Measurements from ENCODE around the gene BRAT1.

The BRAT1 gene

GRCh38 chr7:2517678-2518507 is 37.4 kb downstream of the BRAT1 start:
- H3K79me2 ChIP-seq (ENCODE audit: insufficient read depth, low read length), result no peaks in the 10 kb centered on the region
- H3F3A ChIP-seq (ENCODE audit: insufficient read depth, low read length), result no peaks in the 10 kb centered on the region
- H3K27me3 ChIP-seq (ENCODE audit: insufficient read depth, low read length), result peaks cover 16% of the 10 kb centered on the region
- H3K4me2 ChIP-seq (ENCODE audit: low read length), result no peak overlapping the region
- no peak overlapping the region for H3K9ac ChIP-seq (ENCODE audit: low read length)
- no peaks in the 10 kb centered on the region for H3K36me3 ChIP-seq (ENCODE audit: insufficient read depth, low read length)
- no peaks in the 10 kb centered on the region for H3K9me2 ChIP-seq (ENCODE audit: low read depth, low read length)
- no peak overlapping the region for H2AFZ ChIP-seq (ENCODE audit: low read length)
- TF ChIP-seq EZH2 (IDR thresholded peaks at IDR 0.05; ENCODE audit: borderline replicate concordance, low read length), result no peak
- no peak for TF ChIP-seq CTCF (IDR thresholded peaks at IDR 0.05; ENCODE audit: low read length)
- no peak overlapping the region for H3K27ac ChIP-seq (ENCODE audit: low read depth, low read length, poor library complexity, severe bottlenecking)
- peaks cover 11% of the 10 kb centered on the region for H3K4me1 ChIP-seq (ENCODE audit: insufficient read depth, low read length, severe bottlenecking)
- no peaks in the 10 kb centered on the region for H4K20me1 ChIP-seq (ENCODE audit: insufficient read depth, low read length)
- no peaks in the 10 kb centered on the region for H3K9me3 ChIP-seq (ENCODE audit: low read length)
- H3K4me3 ChIP-seq (ENCODE audit: low read depth, low read length, poor library complexity, severe bottlenecking), result no peak overlapping the region

- Histone ChIP-seq H2AFZ (ENCODE audit: low read length) (no peak overlapping the region), H3K4me1 (ENCODE audit: insufficient read depth, low read length, severe bottlenecking) (peaks cover 20% of the 10 kb centered on the region), H3K9ac (ENCODE audit: low read length) (no peak overlapping the region), H3K36me3 (ENCODE audit: insufficient read depth, low read length) (no peaks in the 10 kb centered on the region), H3K79me2 (ENCODE audit: insufficient read depth, low read length) (no peaks in the 10 kb centered on the region), H4K20me1 (ENCODE audit: insufficient read depth, low read length) (no peaks in the 10 kb centered on the region), H3K4me2 (ENCODE audit: low read length) (no peak overlapping the region), H3K27ac (ENCODE audit: low read depth, low read length, poor library complexity, severe bottlenecking) (no peak overlapping the region), H3K4me3 (ENCODE audit: low read depth, low read length, poor library complexity, severe bottlenecking) (no peak overlapping the region), H3F3A (ENCODE audit: insufficient read depth, low read length) (no peaks in the 10 kb centered on the region), H3K27me3 (ENCODE audit: insufficient read depth, low read length) (peaks cover 13% of the 10 kb centered on the region), H3K9me2 (ENCODE audit: low read depth, low read length) (no peaks in the 10 kb centered on the region), H3K9me3 (ENCODE audit: low read length) (no peaks in the 10 kb centered on the region)
- TF ChIP-seq EZH2 (IDR thresholded peaks at IDR 0.05; ENCODE audit: borderline replicate concordance, low read length) (no peak), CTCF (IDR thresholded peaks at IDR 0.05; ENCODE audit: low read length) (no peak)
Observed at GRCh38 chr7:2517026-2517425, 38.3 kb downstream of the BRAT1 start.

GRCh38 chr7:2516194-2516555 is 39.1 kb downstream of the BRAT1 start:
- Histone ChIP-seq H3K36me3 (ENCODE audit: insufficient read depth, low read length) (no peaks in the 10 kb centered on the region), H4K20me1 (ENCODE audit: insufficient read depth, low read length) (no peaks in the 10 kb centered on the region), H3K4me3 (ENCODE audit: low read depth, low read length, poor library complexity, severe bottlenecking) (no peak overlapping the region), H3K4me2 (ENCODE audit: low read length) (no peak overlapping the region), H3K4me1 (ENCODE audit: insufficient read depth, low read length, severe bottlenecking) (peaks cover 29% of the 10 kb centered on the region), H3K27me3 (ENCODE audit: insufficient read depth, low read length) (peaks cover 8% of the 10 kb centered on the region), H3K9me2 (ENCODE audit: low read depth, low read length) (no peaks in the 10 kb centered on the region), H3K79me2 (ENCODE audit: insufficient read depth, low read length) (no peaks in the 10 kb centered on the region), H3K9ac (ENCODE audit: low read length) (no peak overlapping the region), H3K27ac (ENCODE audit: low read depth, low read length, poor library complexity, severe bottlenecking) (no peak overlapping the region), H3K9me3 (ENCODE audit: low read length) (no peaks in the 10 kb centered on the region), H3F3A (ENCODE audit: insufficient read depth, low read length) (no peaks in the 10 kb centered on the region), H2AFZ (ENCODE audit: low read length) (no peak overlapping the region)
- no peak for TF ChIP-seq EZH2 (IDR thresholded peaks at IDR 0.05; ENCODE audit: borderline replicate concordance, low read length)
- no peak for TF ChIP-seq CTCF (IDR thresholded peaks at IDR 0.05; ENCODE audit: low read length)
